Adipose tissue (tissue), 3 donors: Measurements from ENCODE around the gene C2orf76. TPM values are rescaled to one million over a fixed set of nuclear protein-coding genes. Genes with fewer than 3 reads are reported as not detected.

Source experiments
- H3K27ac ChIP-seq: one replicate; pipeline ENCODE4 v1.5.1; 2013; ENCODE audit warnings: low read depth, low read length
- WGBS, 3 donors: extraction: QIAGEN DNeasy Blood & Tissue Kit; methylation state at CpG; one replicate each; pipeline ENCODE4 v1.1.7; 2013; 5-methylcytosine and 5-hydroxymethylcytosine counted together
- polyA plus RNA-seq, 3 donors: library from polyadenylated mRNA; stranded (reverse); fragments of 200-250 nt; gene quantifications; one replicate each; pipeline ENCODE4 v1.2.3, GENCODE V29; 2013
- donor health status: healthy with polysubstance abuse.
- donor health status: Bipolar disorder and iron deficiency.
- donor health status: healthy.

Gene C2orf76
- polyA plus RNA-seq, 3 donors, result 10.8 to 31.9 (median 19.3) TPM

DNA sequence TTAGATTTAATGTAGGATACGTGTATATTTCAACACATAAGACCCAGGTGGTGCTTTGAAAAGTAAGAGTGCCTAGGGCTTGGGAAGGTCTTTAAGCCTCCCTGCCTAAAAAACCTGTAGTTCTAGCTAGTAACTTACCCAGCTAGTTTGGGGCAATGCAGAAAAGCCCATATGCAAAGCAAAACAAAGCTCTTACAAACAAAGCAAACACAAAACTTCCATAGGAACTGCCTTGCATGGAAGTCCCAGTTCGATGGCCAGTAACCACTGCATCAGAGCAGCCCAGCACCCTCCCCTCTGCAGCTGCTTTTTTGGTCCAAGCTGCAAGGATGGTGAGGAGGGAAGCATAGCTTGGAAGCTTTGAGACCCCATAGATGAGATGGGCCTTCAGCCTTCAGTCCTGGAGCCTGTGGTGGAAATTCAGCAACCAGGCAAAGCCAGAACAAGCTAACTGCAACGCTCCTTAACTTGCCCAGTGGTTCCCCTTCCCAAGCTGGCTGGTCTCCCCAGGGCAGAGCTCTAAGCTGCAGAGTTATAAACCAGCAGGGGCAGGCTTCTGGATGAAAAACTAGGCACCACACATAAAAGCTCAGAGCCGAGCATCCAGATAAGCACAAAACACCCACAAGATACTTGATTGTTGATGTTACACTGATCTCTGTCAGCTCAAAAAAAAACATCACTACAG is 16.2 kb downstream of the C2orf76 start:
- H3K27ac ChIP-seq, result no peak overlapping the region
- 84 to 90% (median 86%) methylated on average over 4 of the region's 4 CpGs for WGBS, 3 donors

DNA sequence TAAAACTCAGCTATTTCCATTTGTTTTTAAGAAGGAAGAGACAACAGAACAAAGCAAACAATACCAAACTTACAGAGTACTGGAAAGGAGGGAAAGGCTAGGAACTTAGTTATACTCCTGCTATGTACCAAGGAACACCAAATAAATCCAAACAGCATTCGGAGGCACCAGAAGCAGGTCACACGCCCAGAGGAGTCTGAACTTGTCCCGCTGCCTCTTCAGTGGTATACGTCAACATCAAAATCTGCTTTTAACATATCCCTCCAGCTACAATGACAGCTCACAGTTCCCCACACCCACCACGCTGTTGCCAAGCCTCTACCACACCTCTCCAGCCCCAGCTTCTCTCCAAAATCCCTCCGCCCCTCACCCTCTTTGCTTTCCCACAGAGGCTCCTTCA is 17.3 kb downstream of the C2orf76 start:
- WGBS, 3 donors, result 90 to 96% (median 93%) methylated on average over 6 of the region's 6 CpGs

DNA sequence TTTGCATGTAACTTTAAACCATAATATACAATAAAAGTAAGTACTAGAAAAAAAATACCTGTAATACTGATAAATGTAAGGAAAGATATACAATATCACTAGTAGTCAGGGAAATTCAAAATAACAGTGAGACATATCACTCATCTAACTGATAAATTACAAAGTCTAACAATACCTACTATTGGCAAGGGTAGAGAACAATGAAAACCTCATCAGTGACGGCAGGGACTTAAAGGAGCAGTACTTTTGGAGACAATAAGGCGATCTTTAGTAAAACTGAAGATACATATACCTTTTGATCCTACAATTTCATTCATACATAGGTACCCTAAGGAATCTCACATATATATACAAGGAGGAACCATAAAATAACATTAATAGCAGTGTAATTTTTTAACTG is 24.9 kb downstream of the C2orf76 start:
- no peak overlapping the region for H3K27ac ChIP-seq
- 78 to 93% (median 78%) methylated on average over 2 of the region's 2 CpGs for WGBS, 3 donors

More for the DNA sequence above, 17.3 kb downstream of the C2orf76 start:
- H3K27ac ChIP-seq, result no peak overlapping the region

DNA sequence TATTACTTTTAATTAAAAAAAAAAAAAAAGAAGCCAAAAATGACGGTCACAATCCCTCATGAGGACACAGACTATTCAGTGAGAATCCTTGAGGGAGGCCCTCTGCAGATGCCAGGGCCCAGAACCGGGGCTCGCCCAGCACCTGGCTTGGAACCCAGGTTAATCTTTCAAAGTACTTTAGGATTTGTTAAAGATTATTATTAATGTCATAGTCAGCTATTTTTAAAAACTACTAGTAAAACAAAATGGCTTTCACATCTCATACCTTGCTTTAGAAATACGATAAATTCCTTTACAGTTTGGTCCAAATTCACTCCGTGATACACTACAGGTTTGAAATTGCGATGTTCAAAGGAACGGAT is 27.1 kb downstream of the C2orf76 start:
- H3K27ac ChIP-seq, result no peak overlapping the region
- WGBS, 3 donors, result 92 to 94% (median 92%) methylated on average over 7 of the region's 7 CpGs

DNA sequence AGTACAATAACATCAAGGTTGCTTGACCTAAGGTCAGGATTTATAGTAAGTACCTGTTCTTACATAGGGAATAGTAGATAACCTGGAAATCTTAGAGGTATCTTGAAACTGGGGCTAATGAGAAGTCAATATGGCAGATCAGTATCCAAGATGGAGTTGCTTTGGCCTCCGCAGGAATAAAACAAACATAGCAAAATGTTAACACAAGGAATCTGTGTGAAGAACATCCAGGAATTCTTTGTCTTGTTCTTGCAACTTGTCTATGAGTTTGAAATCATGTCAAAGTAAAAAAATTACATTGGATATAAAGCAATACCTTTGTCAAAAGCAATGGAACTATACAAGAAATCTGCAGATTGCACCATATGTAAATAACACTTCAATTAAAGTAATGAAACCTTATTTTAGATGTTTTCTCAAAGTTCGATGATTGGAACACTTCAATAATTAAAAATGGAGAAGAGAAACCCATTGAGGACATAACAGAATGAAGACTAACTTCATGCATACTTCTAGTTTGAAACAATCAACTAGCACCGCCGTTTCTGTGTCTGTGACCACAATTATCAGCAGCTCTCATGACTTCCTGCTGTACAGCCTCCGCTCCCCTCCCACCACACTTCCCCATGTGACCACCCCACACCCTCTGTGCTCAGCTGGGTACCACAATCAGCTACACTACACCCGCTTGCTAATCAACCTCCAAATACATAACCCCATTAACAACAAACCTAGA is 27.6 kb downstream of the C2orf76 start:
- WGBS, 3 donors, result 53 to 73% (median 71%) methylated on average over 6 of the region's 6 CpGs
- no peak overlapping the region for H3K27ac ChIP-seq

DNA sequence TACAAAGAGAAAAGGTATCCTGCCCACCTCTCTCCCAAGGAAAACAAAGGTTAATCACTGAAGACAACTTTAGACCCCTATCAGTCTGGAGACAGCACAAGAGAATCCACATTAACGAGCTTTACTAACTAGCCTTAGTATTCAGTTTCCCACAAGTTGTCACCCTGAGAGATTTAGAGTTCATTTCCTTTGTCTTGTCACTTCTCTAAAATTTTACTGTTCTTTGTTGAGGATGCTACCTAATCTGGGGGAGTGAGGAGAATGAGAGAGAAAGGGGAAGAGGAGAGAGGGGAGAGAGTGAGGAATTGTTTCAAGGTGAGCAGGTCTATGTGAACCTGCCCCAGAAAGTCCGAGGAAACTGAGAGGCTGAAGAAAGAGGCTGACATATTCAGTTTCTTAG is 28.4 kb downstream of the C2orf76 start:
- WGBS, 3 donors, result 73 to 95% (median 92%) methylated on average over 2 of the region's 2 CpGs
- no peak overlapping the region for H3K27ac ChIP-seq

DNA sequence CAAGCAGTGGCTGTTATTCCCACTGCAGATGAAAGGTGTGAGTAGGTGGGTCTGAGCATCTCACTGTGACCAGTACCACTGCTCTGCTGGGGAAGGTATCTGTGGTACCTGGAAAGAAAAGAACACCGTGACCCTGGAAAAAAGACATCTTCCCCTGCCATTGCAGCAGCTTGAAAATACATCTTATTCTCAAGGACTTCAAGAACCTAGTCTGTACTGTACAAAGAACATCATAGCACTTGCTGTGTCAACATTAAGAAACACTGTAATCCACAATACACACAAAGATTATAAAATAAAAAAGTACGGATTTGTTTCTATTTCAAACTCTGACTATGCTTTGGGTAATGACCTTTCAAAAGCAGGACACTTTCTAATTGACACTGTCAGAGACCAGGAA is 28.9 kb downstream of the C2orf76 start:
- 62 to 94% (median 87%) methylated on average over 2 of the region's 2 CpGs for WGBS, 3 donors
- H3K27ac ChIP-seq, result no peak overlapping the region

DNA sequence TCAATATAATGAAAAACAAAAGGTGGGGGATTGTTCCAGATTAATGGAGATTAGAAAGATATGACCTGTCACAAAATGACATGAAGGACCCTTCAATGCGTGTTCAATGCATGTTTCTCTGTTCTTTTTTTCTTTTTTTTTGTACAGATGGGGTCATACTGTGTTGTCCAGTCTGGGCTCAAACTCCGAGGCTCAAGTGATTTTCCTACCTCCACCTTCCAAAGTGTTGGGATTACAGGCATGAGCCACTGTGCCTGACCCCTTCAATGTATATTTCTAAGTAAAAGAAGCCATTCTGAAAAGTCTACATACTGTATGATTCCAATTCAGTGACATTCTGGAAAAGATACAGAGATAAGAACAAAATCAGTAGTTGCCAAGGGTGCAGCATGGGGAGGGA is 32.8 kb downstream of the C2orf76 start:
- WGBS, 3 donors, result 92 to 98% (median 94%) methylated on average over 2 of the region's 2 CpGs
- H3K27ac ChIP-seq, result no peak overlapping the region

DNA sequence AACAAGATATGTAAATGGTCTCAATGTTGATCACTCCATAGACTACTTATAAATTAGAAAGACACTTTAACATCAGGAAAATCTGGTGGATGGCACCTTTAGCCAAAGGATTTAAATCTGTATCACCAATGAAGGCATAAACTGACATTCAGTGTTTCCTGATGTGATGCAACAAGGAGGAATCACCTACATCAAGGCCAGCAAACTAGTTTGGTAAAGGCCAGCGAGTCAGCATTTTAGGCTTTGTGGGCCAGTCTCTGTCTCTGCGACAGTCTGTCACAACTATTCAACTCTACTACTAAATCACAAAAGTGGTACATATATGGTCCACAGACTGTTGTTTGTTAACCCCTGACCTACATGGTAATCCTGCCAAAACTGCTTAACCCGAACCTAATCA is 33.3 kb downstream of the C2orf76 start:
- 75 to 77% (median 76%) methylated on average over 3 of the region's 3 CpGs for WGBS, 3 donors

DNA sequence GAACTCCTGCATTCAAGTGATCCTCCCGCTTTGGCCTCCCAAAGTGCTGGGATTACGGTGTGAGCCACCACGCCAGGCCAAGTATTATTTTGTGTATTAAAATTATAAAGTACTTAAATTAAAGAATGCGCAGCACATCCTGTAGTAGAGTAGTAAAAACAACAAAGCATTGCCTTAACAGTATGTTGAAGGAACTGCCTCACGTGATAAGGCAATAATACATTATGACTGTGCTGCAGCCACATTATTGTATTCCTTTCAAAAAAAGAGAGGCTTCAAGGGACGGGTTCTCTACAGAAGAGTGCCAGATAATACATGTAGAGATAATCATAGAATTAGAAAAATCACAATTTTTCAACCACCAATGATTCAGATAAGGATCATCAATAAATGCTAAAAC is 33.7 kb downstream of the C2orf76 start:
- 89 to 98% (median 96%) methylated on average over 6 of the region's 6 CpGs for WGBS, 3 donors

More for the DNA sequence above, 33.3 kb downstream of the C2orf76 start:
- no peak overlapping the region for H3K27ac ChIP-seq

DNA sequence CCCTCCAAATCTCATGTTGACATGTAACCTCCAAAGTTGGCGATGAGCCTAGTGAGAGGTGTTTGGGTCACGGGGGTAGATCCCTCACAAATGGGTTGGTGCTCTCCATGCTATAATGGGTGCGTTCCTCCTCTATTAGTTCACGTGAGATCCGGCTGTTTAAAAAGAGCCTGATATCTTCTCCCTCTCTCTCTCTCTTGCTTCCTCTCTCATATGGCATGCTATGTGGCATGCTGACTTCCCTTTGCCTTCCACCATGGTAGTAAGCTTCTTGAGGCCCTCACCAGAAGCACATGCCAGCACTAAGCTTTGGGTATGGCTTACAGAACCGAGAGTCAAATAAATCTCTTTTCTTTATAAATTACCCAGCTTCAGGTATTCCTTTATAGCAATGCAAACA is 39.2 kb downstream of the C2orf76 start:
- WGBS, 3 donors, result 94 to 98% (median 98%) methylated on average over 6 of the region's 6 CpGs
- no peak overlapping the region for H3K27ac ChIP-seq

More for the DNA sequence above, 33.7 kb downstream of the C2orf76 start:
- H3K27ac ChIP-seq, result no peak overlapping the region

DNA sequence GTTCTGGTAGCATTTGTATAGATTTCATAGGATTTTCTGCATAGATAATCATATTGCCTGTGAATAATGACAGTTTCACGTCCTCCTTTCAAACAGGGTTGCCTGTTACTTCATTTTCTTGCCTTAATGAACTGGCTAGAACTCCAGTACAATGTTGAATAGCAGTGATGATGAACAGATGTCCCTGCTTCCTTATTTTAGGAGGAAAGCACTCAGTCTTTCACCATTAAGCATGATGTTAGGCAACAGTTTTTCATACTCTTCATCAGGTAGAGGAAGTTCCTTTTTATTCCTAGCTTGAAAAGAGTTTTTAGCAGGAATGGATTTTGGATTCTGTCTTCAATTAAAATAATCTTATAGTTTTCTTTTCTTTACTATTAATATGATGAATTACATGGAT is 39.7 kb downstream of the C2orf76 start:
- no peak overlapping the region for H3K27ac ChIP-seq
- 56 to 80% (median 60%) methylated on average over 1 of the region's 1 CpG for WGBS, 3 donors

DNA sequence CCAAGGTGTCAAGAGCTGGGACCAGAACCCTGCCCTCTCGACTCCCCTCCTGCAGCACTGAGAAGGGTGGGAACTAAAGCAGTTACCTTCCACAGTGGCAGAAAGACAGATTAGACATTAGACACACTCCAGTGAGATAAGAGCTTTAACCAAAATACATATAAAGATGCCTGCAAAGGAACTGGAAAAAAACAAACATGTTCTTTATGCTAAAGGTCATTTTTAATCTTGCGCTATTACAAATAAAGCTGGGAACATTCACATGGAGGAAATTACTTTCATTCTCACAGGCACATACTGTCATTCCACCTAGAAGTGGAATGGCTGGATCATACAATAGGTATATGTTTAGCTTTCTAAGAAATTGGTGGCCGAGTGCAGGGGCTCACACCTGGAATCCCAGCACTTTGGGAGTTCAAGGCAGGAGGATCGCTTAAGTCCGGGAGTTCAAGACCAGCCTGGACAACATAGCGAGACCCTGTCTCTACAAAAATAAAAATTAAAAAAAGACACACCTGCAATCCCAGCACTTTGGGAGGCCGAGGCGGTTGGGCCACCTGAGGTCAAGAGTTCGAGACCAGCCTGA is 41.9 kb downstream of the C2orf76 start:
- 36 to 93% (median 91%) methylated on average over 9 of the region's 9 CpGs for WGBS, 3 donors
- no peak overlapping the region for H3K27ac ChIP-seq

DNA sequence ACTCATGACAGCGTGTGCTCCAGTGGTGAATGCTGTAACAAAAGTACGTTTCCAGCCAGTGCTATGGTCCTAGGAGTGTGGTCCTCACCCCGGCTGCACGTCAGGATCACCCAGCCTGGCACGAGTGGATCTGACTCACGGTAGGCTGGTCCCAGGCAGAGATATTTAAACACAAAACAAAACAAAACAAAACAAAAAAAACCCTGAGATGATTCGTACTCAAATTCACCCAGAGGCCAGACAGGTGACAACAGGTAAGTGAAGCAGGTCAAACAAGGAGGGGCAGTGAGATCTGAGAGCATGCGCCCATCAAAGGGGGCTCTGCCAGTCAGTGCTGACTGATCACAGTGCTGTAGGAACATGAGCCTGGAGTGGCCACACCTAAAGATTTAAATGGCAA is 43.2 kb downstream of the C2orf76 start:
- H3K27ac ChIP-seq, result no peak overlapping the region
- 53 to 93% (median 86%) methylated on average over 8 of the region's 8 CpGs for WGBS, 3 donors

DNA sequence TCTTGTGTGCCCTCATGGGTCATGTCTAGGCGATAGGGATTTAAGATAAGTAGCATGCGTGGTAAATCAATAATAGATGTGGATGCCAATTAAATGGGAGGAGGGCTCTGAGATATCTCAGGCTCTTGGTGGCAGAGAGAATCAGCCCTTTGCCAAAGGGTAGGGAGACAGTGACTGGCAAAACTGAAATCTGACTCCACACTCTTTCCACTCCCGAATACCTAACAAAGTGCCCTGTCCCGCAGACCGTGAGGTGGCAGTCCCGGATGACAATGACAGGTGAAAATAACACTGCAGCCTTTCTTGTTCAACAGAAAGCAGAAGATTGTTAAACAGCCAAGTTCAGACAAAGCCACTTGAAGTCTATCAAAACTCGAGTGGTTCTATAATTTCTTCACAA is 47.0 kb downstream of the C2orf76 start:
- 35 to 90% (median 81%) methylated on average over 7 of the region's 7 CpGs for WGBS, 3 donors
- no peak overlapping the region for H3K27ac ChIP-seq

DNA sequence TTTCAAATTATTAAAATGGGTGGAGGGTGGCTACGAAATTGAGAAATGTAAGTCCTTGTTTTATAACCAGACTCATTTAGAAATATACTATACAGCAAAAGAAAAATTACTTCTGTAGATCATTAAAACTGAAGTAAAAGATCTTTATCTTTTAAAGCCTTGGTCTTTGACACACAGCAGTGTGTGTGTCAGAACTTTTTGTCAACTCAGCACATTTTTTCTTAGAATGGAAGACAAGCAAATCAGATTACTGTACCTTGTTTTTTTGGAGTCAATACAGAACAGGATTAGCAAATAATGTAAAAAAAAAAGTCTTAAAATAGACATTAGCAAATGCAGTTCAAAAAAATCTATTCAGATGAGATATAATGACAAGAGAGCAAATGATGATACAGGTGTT is 49.1 kb downstream of the C2orf76 start:
- H3K27ac ChIP-seq, result no peak overlapping the region
- 96 to 100% (median 98%) methylated on average over 1 of the region's 1 CpG for WGBS, 3 donors

DNA sequence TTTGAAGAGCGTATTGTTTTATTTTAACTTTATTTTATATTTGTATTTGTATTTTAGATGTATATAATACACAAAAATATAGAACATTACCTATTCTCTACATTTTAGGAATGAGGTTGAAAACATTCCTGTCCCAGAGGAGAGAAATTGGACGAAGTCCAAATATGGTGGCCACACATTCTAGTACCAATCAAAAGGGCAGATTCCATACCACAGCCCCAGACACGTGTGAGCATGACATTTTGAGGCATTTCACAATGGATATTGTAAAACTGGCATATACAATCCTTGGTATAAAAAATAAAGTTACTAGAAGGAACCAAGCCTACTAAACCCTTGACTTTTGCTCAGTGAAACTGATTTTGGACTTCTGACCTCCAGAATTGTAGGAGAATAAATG is 50.6 kb downstream of the C2orf76 start:
- no peak overlapping the region for H3K27ac ChIP-seq

DNA sequence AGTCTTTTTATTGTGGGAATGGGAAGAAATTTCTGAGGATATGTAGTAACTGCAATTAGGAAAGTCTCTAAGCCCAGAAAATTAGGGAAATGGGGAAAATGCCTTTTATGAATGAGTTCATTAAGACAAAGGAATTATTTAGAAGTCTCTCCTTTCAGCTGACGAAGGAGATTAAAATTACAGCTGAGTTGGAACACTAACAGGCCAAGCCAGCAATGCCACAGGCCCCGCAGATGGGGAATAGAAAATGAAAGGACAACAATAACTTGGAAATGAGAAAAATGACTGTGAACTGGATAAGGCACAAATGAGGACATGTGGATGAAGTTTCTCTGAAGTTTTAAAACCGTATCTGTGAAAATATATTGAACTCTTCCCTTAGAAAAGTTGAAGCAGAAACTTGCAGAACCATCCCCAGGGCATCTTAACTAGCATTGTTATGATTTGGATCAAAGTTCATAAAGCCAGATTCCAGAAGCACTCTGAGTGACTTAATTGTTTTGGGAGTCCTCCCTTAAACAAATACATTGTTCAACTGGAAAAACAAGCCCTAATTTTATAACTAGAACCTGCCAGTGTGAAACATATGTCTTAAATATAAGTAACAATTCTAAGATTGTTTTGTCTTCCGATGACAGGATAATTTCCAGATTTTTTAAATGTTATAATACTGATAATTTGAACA is 51.3 kb downstream of the C2orf76 start:
- no peak overlapping the region for H3K27ac ChIP-seq
- 47 to 55% (median 48%) methylated on average over 4 of the region's 4 CpGs for WGBS, 3 donors

More for the DNA sequence above, 50.6 kb downstream of the C2orf76 start:
- WGBS, 3 donors, result 56 to 68% (median 67%) methylated on average over 3 of the region's 3 CpGs

DNA sequence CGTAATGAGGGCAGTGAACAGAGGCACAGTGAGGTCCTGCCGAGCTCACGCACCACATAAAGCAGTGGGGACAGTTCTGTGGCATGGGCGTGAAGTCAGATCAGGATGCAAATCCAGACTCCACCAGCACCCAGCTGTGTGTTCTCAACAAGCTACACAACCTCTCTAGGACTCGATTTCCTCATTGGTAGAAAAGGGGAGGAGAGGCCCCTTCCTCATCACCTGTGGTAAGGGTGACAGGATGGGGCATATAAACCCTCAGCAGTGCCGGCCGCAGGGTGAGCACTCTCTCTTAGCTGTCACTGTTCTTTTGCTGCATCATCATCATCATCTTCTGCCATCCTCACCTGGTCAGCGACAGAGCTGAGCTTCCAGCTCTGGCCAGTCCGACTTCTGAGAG is 54.8 kb downstream of the C2orf76 start:
- WGBS, 3 donors, result 87 to 92% (median 89%) methylated on average over 9 of the region's 9 CpGs
- H3K27ac ChIP-seq, result no peak overlapping the region
